ENCODE data around the gene TMEM60. TPM values are rescaled to one million over a fixed set of nuclear protein-coding genes. Genes with fewer than 3 reads are reported as not detected.

Gene TMEM60
- polyA plus RNA-seq, 1 donor from 2014 or later = 29.3 TPM

DNA sequence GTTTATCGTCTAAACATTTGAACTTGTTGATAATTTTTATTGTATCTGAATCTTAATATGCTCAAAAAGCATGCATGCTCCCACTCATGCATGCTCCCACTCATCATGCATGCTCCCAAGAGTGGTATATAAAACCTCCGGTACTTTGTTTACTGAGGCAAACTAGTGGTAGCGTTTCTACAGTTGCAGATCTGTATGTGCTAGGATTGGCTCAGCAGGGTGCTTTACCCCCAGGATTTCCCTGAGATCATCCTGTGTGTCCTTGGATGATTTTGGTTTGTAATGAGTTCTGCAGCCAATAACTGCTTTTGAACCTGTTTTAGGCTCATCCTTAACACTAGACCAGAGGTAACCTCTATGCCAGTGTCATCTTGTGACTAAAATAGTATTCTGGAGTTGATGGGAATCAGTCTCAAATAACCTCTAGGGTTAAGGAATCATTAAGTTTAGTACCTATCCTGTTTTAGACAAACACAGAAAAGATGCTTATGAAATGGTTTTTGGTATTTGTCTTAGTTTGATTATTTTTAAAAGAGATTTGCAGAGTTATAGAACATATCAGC is 40.8 kb upstream of the TMEM60 start:
- H3K36me3 ChIP-seq (ENCODE audit: insufficient read depth, low read length) = no peaks in the 10 kb centered on the region
- no peak overlapping the region for H2AFZ ChIP-seq (ENCODE audit: low read depth, low read length)
- H3K27ac ChIP-seq (ENCODE audit: low read length) = no peak overlapping the region
- no peak overlapping the region for H3K4me3 ChIP-seq (ENCODE audit: low read length)
- H3K79me2 ChIP-seq (replicated peaks; ENCODE audit: insufficient read depth, low read length) = peaks cover 3% of the 10 kb centered on the region
- no peaks in the 10 kb centered on the region for H3K9me2 ChIP-seq (ENCODE audit: insufficient read depth, low read length)
- TF ChIP-seq SMC3 (conservative IDR thresholded peaks at IDR 0.05; ENCODE audit: poor library complexity) = no peak
- TF ChIP-seq, protein P1, sequence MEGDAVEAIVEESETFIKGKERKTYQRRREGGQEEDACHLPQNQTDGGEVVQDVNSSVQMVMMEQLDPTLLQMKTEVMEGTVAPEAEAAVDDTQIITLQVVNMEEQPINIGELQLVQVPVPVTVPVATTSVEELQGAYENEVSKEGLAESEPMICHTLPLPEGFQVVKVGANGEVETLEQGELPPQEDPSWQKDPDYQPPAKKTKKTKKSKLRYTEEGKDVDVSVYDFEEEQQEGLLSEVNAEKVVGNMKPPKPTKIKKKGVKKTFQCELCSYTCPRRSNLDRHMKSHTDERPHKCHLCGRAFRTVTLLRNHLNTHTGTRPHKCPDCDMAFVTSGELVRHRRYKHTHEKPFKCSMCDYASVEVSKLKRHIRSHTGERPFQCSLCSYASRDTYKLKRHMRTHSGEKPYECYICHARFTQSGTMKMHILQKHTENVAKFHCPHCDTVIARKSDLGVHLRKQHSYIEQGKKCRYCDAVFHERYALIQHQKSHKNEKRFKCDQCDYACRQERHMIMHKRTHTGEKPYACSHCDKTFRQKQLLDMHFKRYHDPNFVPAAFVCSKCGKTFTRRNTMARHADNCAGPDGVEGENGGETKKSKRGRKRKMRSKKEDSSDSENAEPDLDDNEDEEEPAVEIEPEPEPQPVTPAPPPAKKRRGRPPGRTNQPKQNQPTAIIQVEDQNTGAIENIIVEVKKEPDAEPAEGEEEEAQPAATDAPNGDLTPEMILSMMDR (IDR thresholded peaks at IDR 0.05; ENCODE audit: poor library complexity, severe bottlenecking) = no peak
- no peak for TF ChIP-seq EP300 (conservative IDR thresholded peaks at IDR 0.05; ENCODE audit: poor library complexity, severe bottlenecking)
- TF ChIP-seq TAF1 (IDR thresholded peaks at IDR 0.05; ENCODE audit: low read depth) = no peak
- no peak for TF ChIP-seq MXI1 (conservative IDR thresholded peaks at IDR 0.05; ENCODE audit: poor library complexity, severe bottlenecking)
- no peak for TF ChIP-seq RAD21 (conservative IDR thresholded peaks at IDR 0.05)
- TF ChIP-seq EZH2 (IDR thresholded peaks at IDR 0.05; ENCODE audit: borderline replicate concordance, insufficient read depth, low read length, poor library complexity, severe bottlenecking) = no peak
- TF ChIP-seq POLR2AphosphoS5 (IDR thresholded peaks at IDR 0.05) = no peak
- TF ChIP-seq, protein P2, sequence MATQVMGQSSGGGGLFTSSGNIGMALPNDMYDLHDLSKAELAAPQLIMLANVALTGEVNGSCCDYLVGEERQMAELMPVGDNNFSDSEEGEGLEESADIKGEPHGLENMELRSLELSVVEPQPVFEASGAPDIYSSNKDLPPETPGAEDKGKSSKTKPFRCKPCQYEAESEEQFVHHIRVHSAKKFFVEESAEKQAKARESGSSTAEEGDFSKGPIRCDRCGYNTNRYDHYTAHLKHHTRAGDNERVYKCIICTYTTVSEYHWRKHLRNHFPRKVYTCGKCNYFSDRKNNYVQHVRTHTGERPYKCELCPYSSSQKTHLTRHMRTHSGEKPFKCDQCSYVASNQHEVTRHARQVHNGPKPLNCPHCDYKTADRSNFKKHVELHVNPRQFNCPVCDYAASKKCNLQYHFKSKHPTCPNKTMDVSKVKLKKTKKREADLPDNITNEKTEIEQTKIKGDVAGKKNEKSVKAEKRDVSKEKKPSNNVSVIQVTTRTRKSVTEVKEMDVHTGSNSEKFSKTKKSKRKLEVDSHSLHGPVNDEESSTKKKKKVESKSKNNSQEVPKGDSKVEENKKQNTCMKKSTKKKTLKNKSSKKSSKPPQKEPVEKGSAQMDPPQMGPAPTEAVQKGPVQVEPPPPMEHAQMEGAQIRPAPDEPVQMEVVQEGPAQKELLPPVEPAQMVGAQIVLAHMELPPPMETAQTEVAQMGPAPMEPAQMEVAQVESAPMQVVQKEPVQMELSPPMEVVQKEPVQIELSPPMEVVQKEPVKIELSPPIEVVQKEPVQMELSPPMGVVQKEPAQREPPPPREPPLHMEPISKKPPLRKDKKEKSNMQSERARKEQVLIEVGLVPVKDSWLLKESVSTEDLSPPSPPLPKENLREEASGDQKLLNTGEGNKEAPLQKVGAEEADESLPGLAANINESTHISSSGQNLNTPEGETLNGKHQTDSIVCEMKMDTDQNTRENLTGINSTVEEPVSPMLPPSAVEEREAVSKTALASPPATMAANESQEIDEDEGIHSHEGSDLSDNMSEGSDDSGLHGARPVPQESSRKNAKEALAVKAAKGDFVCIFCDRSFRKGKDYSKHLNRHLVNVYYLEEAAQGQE (IDR thresholded peaks at IDR 0.05; ENCODE audit: borderline replicate concordance) = no peak
- H3K4me2 ChIP-seq (ENCODE audit: low read length) = no peak overlapping the region
- no peaks in the 10 kb centered on the region for H4K20me1 ChIP-seq (ENCODE audit: insufficient read depth)
- H3K9me3 ChIP-seq (ENCODE audit: low read length) = no peaks in the 10 kb centered on the region
- H3K27me3 ChIP-seq (ENCODE audit: insufficient read depth, low read depth, low read length) = no peaks in the 10 kb centered on the region
- H3F3A ChIP-seq (ENCODE audit: insufficient read depth, low read length, poor library complexity, severe bottlenecking) = no peaks in the 10 kb centered on the region
- no peak overlapping the region for H3K9ac ChIP-seq (ENCODE audit: low read length)

GRCh38 chr7:77837966-77838365 is 39.7 kb upstream of the TMEM60 start:
- Histone ChIP-seq H3K9me3 (ENCODE audit: low read length) (no peaks in the 10 kb centered on the region), H4K20me1 (ENCODE audit: insufficient read depth) (no peaks in the 10 kb centered on the region), H3K4me2 (ENCODE audit: low read length) (no peak overlapping the region), H3K79me2 (replicated peaks; ENCODE audit: insufficient read depth, low read length) (peaks cover 3% of the 10 kb centered on the region), H3K36me3 (ENCODE audit: insufficient read depth, low read length) (no peaks in the 10 kb centered on the region), H3K9me2 (ENCODE audit: insufficient read depth, low read length) (no peaks in the 10 kb centered on the region), H3K27me3 (ENCODE audit: insufficient read depth, low read depth, low read length) (no peaks in the 10 kb centered on the region), H3F3A (ENCODE audit: insufficient read depth, low read length, poor library complexity, severe bottlenecking) (no peaks in the 10 kb centered on the region), H3K4me3 (ENCODE audit: low read length) (no peak overlapping the region), H3K27ac (ENCODE audit: low read length) (no peak overlapping the region), H2AFZ (ENCODE audit: low read depth, low read length) (no peak overlapping the region), H3K9ac (ENCODE audit: low read length) (no peak overlapping the region)
- TF ChIP-seq EP300 (conservative IDR thresholded peaks at IDR 0.05; ENCODE audit: poor library complexity, severe bottlenecking) (no peak), SMC3 (conservative IDR thresholded peaks at IDR 0.05; ENCODE audit: poor library complexity) (no peak), TAF1 (IDR thresholded peaks at IDR 0.05; ENCODE audit: low read depth) (no peak), POLR2AphosphoS5 (IDR thresholded peaks at IDR 0.05) (no peak), EZH2 (IDR thresholded peaks at IDR 0.05; ENCODE audit: borderline replicate concordance, insufficient read depth, low read length, poor library complexity, severe bottlenecking) (no peak), RAD21 (conservative IDR thresholded peaks at IDR 0.05) (no peak)
- TF ChIP-seq, protein P2 (IDR thresholded peaks at IDR 0.05; ENCODE audit: borderline replicate concordance) = no peak
